ENCODE data around the gene ZNF823.
"Not testable (repeated sequence)": the region's sequence is repeated elsewhere in the genome, so short reads cannot be mapped to it uniquely, and the experiment has no call there.

The ZNF823 gene

DNA sequence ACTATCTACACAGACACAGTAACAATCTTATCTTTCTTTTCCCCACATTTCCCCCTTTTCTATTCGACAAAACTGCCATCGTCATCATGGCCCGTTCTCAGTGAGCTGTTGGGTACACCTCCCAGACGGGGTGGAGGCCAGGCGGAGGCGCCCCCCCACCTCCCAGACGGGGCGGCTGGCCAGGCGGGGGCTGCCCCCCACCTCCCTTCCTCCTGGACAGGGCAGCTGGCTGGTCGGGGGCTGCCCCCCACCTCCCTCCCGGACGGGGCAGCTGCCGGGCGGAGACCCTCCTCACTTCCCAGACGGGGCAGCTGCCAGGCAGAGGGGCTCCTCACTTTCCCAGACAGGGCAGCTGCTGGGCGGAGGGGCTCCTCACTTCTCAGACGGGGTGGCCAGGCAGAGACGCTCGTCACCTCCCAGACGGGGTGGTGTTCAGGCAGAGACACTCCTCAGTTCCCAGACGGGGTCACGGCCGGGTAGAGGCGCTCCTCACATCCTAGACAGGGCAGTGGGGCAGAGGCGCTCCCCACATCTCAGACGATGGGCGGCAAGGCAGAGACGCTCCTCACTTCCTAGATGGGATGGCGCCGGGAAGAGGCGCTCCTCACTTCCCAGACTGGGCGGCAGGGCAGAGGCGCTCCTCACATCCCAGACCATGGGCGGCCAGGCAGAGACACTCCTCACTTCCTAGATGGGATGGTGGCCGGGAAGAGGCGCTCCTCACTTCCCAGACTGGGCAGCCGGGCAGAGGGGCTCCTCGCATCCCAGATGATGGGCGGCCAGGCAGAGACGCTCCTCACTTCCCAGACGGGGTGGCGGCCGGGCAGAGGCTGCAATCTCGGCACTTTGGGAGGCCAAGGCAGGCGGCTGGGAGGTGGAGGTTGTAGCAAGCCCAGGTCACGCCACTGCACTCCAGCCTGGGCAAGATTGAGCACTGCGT lies 61.8 kb downstream of the ZNF823 start:
- ATAC-seq, H3K4me3 Mint-ChIP-seq, DNase-seq, H3K27ac Mint-ChIP-seq: not testable (repeated sequence)
- peaks cover 12% of the 10 kb centered on the region for H3K36me3 Mint-ChIP-seq (ENCODE audit: low read depth)
- H3K9me3 Mint-ChIP-seq = peaks cover 15% of the 10 kb centered on the region
- peaks cover 19% of the 10 kb centered on the region for H3K4me1 Mint-ChIP-seq
- peaks cover 38% of the 10 kb centered on the region for H3K27me3 Mint-ChIP-seq

DNA sequence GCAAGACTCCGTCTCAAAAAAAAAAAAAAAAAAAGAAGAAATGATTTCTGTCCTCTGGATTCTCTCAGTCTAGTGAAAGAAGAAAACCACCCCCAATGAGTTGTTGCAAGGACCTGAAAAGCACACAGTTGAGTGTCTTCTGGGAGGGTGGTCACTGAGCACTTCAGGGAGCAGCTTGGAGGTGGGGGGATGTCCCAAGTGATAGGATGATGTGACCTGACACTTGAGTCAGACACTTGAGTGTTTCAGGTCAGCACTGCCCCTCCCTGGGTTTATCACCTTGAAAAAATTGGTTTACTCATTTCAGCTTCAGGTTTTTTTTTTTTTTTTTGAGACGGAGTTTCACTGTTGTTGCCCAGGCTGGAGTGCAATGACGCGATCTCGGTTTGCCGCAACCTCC lies 63.2 kb downstream of the ZNF823 start:
- Mint-ChIP-seq H3K36me3 (ENCODE audit: low read depth) (peaks cover 8% of the 10 kb centered on the region), H3K27ac (no peak overlapping the region), H3K27me3 (peaks cover 34% of the 10 kb centered on the region), H3K9me3 (peaks cover 7% of the 10 kb centered on the region), H3K4me3 (no peak overlapping the region), H3K4me1 (peaks cover 19% of the 10 kb centered on the region)
- ATAC-seq = no peak
- DNase-seq = no peak

DNA sequence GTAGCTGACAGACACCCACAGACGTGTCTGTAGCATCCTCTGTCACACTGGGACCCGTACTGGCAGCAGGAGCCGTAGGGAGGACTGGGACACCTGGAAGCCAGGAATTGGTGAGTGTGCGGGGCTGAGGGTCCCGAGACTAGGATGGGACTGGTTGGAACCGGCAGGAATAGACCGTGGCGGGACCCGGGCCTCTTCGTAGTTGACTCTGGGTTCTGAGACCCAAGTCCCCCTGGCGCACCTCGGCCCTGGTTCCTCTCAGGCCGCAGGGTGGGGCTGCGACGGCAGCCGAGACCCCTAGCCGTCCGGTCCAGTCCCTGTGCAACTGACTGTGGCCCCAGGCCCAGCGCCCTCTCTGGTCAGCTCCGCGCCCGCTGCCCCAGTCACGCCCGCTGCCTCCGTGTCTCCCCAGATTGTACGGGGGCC lies 64.7 kb downstream of the ZNF823 start:
- H3K4me1 Mint-ChIP-seq = peaks cover 19% of the 10 kb centered on the region
- H3K27me3 Mint-ChIP-seq = peaks cover 32% of the 10 kb centered on the region

DNA sequence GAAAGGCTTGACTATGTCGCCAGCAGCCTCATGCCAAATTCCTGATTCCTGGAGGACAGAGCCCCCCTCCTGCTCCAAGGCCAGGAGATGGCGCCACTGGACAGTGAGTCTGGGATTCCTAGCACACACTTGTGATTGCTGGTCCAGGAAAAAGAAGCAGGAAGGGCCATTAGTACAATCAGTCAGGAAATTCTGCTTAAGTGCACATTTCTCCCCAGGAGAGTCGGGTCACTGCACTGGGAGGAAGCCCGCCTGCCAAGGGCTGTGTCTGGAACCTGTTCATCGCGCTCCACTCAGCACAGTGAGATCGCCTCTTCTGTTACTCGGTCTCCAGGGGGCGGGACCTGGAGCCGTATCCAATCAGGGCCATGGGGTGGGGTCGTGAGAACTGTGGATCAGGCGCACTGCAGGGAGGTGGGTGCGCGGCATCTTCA lies 65.1 kb downstream of the ZNF823 start:
- peak; percentile 49 for ATAC-seq
- H3K4me1 Mint-ChIP-seq = peaks cover 16% of the 10 kb centered on the region
- no peak overlapping the region for H3K27ac Mint-ChIP-seq
- H3K36me3 Mint-ChIP-seq (ENCODE audit: low read depth) = peaks cover 3% of the 10 kb centered on the region
- peak overlapping the region; percentile 59 for H3K4me3 Mint-ChIP-seq
- DNase-seq = peak; percentile 52
- peaks cover 8% of the 10 kb centered on the region for H3K9me3 Mint-ChIP-seq
- peaks cover 32% of the 10 kb centered on the region for H3K27me3 Mint-ChIP-seq

More for the DNA sequence above, 64.7 kb downstream of the ZNF823 start:
- Mint-ChIP-seq H3K27ac (no peak overlapping the region), H3K36me3 (ENCODE audit: low read depth) (peaks cover 3% of the 10 kb centered on the region), H3K4me3 (peak overlapping the region; percentile 59), H3K9me3 (peaks cover 8% of the 10 kb centered on the region)
- no peak for DNase-seq
- ATAC-seq = no peak

All from activated naive CD8-positive, alpha-beta T cell treated with anti-CD3 and anti-CD28 coated beads, Interleukin-2, amount 50 U/mL, for 24 hours (primary cell).